Endodermal cell (in vitro differentiated cells): Measurements from ENCODE around the gene LSAMP. TPM values are rescaled to one million over a fixed set of nuclear protein-coding genes. Genes with fewer than 3 reads are reported as not detected.

ENCODE experiments used
- DNase-seq: peaks from one replicate; pipeline ENCODE4 v3.0.0-alpha.2; 2017
- H3K27ac ChIP-seq: 2 replicates; pipeline ENCODE4 v1.5.1; 2013; ENCODE audit warnings: mild to moderate bottlenecking, low read depth, low read length, moderate library complexity
- H3K27me3 ChIP-seq: 2 replicates; pipeline ENCODE4 v1.6.1; 2013; ENCODE audit warnings: mild to moderate bottlenecking, low read length, moderate library complexity; ENCODE audit not compliant: insufficient read depth, control insufficient read depth, poor library complexity, severe bottlenecking
- H3K36me3 ChIP-seq: 2 replicates; pipeline ENCODE4 v1.7.0; 2013; ENCODE audit warnings: mild to moderate bottlenecking, low read length, moderate library complexity; ENCODE audit not compliant: control insufficient read depth, insufficient read depth
- H3K4me1 ChIP-seq: one replicate; pipeline ENCODE4 v1.7.0; 2013; ENCODE audit warnings: low read length; ENCODE audit not compliant: control insufficient read depth, insufficient read depth
- H3K4me3 ChIP-seq: 2 replicates; pipeline ENCODE4 v1.5.1; 2013; ENCODE audit warnings: mild to moderate bottlenecking, low read length, moderate library complexity
- H3K9ac ChIP-seq: 2 replicates; pipeline ENCODE4 v1.6.1; 2013; ENCODE audit warnings: mild to moderate bottlenecking, low read length, moderate library complexity; ENCODE audit not compliant: poor library complexity, severe bottlenecking; ENCODE audit errors: extremely low read depth
- H3K9me3 ChIP-seq: 2 replicates; pipeline ENCODE4 v1.6.1; 2013; ENCODE audit warnings: mild to moderate bottlenecking, low read length, moderate library complexity; ENCODE audit not compliant: control insufficient read depth
- H3K27ac Mint-ChIP-seq: 2 replicates; pipeline ENCODE4 v1.8.0; 2020; ENCODE audit warnings: mixed read lengths
- H3K27me3 Mint-ChIP-seq: 2 replicates; pipeline ENCODE4 v1.8.0; 2021; ENCODE audit warnings: mild to moderate bottlenecking, mixed read lengths; ENCODE audit not compliant: insufficient read depth
- H3K36me3 Mint-ChIP-seq: 2 replicates; pipeline ENCODE4 v1.8.0; 2020; ENCODE audit warnings: low read depth, mixed read lengths
- H3K4me1 Mint-ChIP-seq: 2 replicates; pipeline ENCODE4 v1.8.0; 2020; ENCODE audit warnings: mixed read lengths
- H3K4me3 Mint-ChIP-seq: 2 replicates; pipeline ENCODE4 v1.8.0; 2020; ENCODE audit warnings: mild to moderate bottlenecking, moderate library complexity, mixed read lengths
- H3K9me3 Mint-ChIP-seq: 2 replicates; pipeline ENCODE4 v1.8.0; 2020; ENCODE audit warnings: mild to moderate bottlenecking, mixed read lengths
- WGBS, 2 experiments: methylation state at CpG; one replicate each; pipeline versions ENCODE4 v1.1.5 to v1.1.7; 2013; ENCODE audit warnings: missing lambda C conversion rate in 2 of 2, mixed read lengths in 1 of 2; ENCODE audit not compliant: insufficient coverage in 1 of 2, insufficient read length in 1 of 2; 5-methylcytosine and 5-hydroxymethylcytosine counted together
- total RNA-seq, 2 donors: library from RNA; stranded (reverse); fragmentation: NEBNext Ultra II Directional in 1 of 2; extraction: Animal tissue kit (Norgen Biotek cat#: 25700) in 1 of 2; gene quantifications; 2 replicates in 1 of 2; 3 replicates in 1 of 2; pipeline ENCODE4 v1.2.1, GENCODE V29; 2021
- TF ChIP-seq, protein P1 (sequence below): fragments of 200-600 bp; sonication (generic); conservative IDR thresholded peaks from 2 replicates; pipeline ENCODE4 v1.5.0; 2021; ENCODE audit warnings: antibody characterized with exemption, mild to moderate bottlenecking

The LSAMP gene
- total RNA-seq, 2 donors from 2014 or later = 4.4 to 10.2 TPM

DNA sequence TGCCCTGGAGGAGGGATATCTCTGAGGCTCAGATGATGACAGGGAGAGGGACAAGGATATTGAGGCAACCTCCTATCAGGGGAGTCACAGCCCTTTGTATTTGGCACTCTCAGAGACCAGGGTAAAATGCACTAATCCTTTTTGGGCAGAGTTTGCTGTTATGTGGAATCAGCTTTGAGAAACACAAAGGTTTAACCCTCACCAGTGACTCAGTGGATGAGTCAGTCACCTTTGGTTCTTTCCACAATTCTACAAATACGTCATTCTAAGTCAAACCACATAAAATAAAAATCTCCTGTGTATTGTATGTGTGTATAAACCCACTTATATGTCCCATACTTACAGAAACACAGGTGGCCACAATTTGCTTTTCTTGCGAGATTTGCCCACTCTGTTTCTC lies 5.1 kb downstream of the LSAMP start:
- peaks cover 38% of the 10 kb centered on the region for H3K4me1 Mint-ChIP-seq
- no peaks in the 10 kb centered on the region for H3K9me3 ChIP-seq
- no peak overlapping the region for H3K27ac ChIP-seq
- no peak overlapping the region for H3K9ac ChIP-seq
- H3K9me3 Mint-ChIP-seq = no peaks in the 10 kb centered on the region
- H3K27ac Mint-ChIP-seq = no peak overlapping the region
- no peak for DNase-seq
- H3K27me3 ChIP-seq = peaks cover 10% of the 10 kb centered on the region
- no peak overlapping the region for H3K4me3 ChIP-seq
- H3K27me3 Mint-ChIP-seq = peaks cover 25% of the 10 kb centered on the region
- WGBS, 2 experiments = 83% methylated on average over 1 of the region's 2 CpGs; no CpG with 5 or more reads in 1 of the 2 experiments
- H3K36me3 ChIP-seq = no peaks in the 10 kb centered on the region
- H3K36me3 Mint-ChIP-seq = no peaks in the 10 kb centered on the region
- TF ChIP-seq, protein P1, sequence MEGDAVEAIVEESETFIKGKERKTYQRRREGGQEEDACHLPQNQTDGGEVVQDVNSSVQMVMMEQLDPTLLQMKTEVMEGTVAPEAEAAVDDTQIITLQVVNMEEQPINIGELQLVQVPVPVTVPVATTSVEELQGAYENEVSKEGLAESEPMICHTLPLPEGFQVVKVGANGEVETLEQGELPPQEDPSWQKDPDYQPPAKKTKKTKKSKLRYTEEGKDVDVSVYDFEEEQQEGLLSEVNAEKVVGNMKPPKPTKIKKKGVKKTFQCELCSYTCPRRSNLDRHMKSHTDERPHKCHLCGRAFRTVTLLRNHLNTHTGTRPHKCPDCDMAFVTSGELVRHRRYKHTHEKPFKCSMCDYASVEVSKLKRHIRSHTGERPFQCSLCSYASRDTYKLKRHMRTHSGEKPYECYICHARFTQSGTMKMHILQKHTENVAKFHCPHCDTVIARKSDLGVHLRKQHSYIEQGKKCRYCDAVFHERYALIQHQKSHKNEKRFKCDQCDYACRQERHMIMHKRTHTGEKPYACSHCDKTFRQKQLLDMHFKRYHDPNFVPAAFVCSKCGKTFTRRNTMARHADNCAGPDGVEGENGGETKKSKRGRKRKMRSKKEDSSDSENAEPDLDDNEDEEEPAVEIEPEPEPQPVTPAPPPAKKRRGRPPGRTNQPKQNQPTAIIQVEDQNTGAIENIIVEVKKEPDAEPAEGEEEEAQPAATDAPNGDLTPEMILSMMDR = no peak
- peaks cover 4% of the 10 kb centered on the region for H3K4me1 ChIP-seq
- no peak overlapping the region for H3K4me3 Mint-ChIP-seq

- H3K9me3 Mint-ChIP-seq = no peaks in the 10 kb centered on the region
- no peak overlapping the region for H3K4me3 Mint-ChIP-seq
- Histone ChIP-seq H3K4me3 (no peak overlapping the region), H3K9ac (no peak overlapping the region), H3K4me1 (no peaks in the 10 kb centered on the region), H3K27me3 (no peaks in the 10 kb centered on the region), H3K9me3 (no peaks in the 10 kb centered on the region), H3K36me3 (no peaks in the 10 kb centered on the region), H3K27ac (no peak overlapping the region)
- peaks cover 27% of the 10 kb centered on the region for H3K4me1 Mint-ChIP-seq
- TF ChIP-seq, protein P1 = peak; percentile 70
- H3K27ac Mint-ChIP-seq = no peak overlapping the region
- WGBS, 2 experiments = 100% methylated on average over 1 of the region's 1 CpG
- no peaks in the 10 kb centered on the region for H3K27me3 Mint-ChIP-seq
- no peak for DNase-seq
- no peaks in the 10 kb centered on the region for H3K36me3 Mint-ChIP-seq
Observed at GRCh38 chr3:116433552-116433951, 11.7 kb downstream of the LSAMP start.

- Mint-ChIP-seq H3K4me3 (no peak overlapping the region), H3K4me1 (peaks cover 27% of the 10 kb centered on the region), H3K36me3 (no peaks in the 10 kb centered on the region), H3K27ac (no peak overlapping the region), H3K9me3 (no peaks in the 10 kb centered on the region), H3K27me3 (no peaks in the 10 kb centered on the region)
- 86% methylated on average over 2 of the region's 2 CpGs; no CpG with 5 or more reads in 1 of the 2 experiments for WGBS, 2 experiments
- no peak for DNase-seq
- H3K9me3 ChIP-seq = no peaks in the 10 kb centered on the region
- H3K9ac ChIP-seq = no peak overlapping the region
- TF ChIP-seq, protein P1 = no peak
- no peaks in the 10 kb centered on the region for H3K4me1 ChIP-seq
- no peak overlapping the region for H3K4me3 ChIP-seq
- H3K27ac ChIP-seq = no peak overlapping the region
- no peaks in the 10 kb centered on the region for H3K27me3 ChIP-seq
- H3K36me3 ChIP-seq = no peaks in the 10 kb centered on the region
Observed at GRCh38 chr3:116432795-116433194, 12.5 kb downstream of the LSAMP start.
